ENCODE results near the gene PER1. TPM values are rescaled to one million over a fixed set of nuclear protein-coding genes. Genes with fewer than 3 reads are reported as not detected.
A peak's percentile ranks its signal among the peaks of the same experiment; 100 is the strongest.

Gene PER1
- total and polyA plus RNA-seq, 2 of the 13 experiments (the other 11 are each of a cell fraction or from before 2014, with no cell fraction given): 2.6 to 3.6 TPM

DNA sequence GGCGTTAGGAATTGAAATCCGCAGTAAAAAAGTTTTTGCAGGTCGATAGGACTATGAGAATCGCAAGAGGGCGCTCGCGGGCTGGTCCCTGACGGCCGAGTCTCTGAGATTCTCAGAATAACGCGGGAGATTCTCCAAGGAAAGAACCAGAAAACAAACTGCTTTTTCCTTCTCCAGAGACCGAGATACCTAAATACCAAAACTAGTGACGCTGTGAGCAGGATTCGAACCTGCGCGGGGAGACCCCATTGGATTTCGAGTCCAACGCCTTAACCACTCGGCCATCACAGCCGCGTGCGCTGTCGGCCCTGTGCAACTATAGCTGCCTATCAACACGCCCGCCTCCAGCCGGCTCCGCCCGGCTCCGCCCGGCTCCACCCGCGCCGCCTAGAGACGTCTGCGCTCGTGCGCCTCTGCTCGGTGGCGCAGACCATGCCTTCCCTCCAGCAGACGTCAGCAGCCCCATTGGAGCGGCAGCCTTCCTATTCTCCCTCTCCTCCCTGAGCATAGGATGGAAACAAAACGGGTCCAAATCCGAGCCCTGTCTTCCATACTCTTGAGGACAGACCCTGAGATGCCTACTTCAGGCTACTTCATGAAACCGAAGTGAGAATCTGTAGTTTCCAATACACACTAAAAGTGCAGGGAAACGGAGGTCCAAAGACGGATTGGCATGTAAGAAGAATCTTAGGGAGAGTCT lies 13.4 kb downstream of the PER1 start (continued):
- TF ChIP-seq PAF1 (CRISPR knock-in tag; IDR thresholded peaks at IDR 0.05) (no peak), TBP (CRISPR knock-in tag; IDR thresholded peaks at IDR 0.05) (no peak), GABPA (IDR thresholded peaks at IDR 0.05; ENCODE audit: low read depth, low read length) (no peak), GABPA (CRISPR knock-in tag; IDR thresholded peaks at IDR 0.05; ENCODE audit: low read depth) (no peak), ZFX (CRISPR knock-in tag; IDR thresholded peaks at IDR 0.05; ENCODE audit: low read depth) (0 out of 2 replicates have a peak, but pooled peaks have one; percentile 16), NFKB2 (CRISPR knock-in tag; IDR thresholded peaks at IDR 0.05; ENCODE audit: borderline replicate concordance) (peak; percentile 94; the same call in 1 of the 2 replicates), SP1 (IDR thresholded peaks at IDR 0.05) (no peak), SP1 (CRISPR knock-in tag; IDR thresholded peaks at IDR 0.05) (peak; percentile 72), CBFB (CRISPR knock-in tag; IDR thresholded peaks at IDR 0.05) (0 out of 2 replicates have a peak, but pooled peaks have one; percentile 38), SP4 (CRISPR knock-in tag; IDR thresholded peaks at IDR 0.05) (peak; percentile 91), ATF7-NPFF (CRISPR knock-in tag; IDR thresholded peaks at IDR 0.05; ENCODE audit: low read depth) (peak; percentile 80; the same call in 1 of the 2 replicates), ZNF12 (CRISPR knock-in tag; IDR thresholded peaks at IDR 0.05) (peak; percentile 62; the same call in 1 of the 2 replicates), EZH2 (conservative IDR thresholded peaks at IDR 0.05; ENCODE audit: low read depth, low read length) (no peak), NRL (CRISPR knock-in tag; IDR thresholded peaks at IDR 0.05; ENCODE audit: borderline replicate concordance) (peak; percentile 95), ZBTB42 (CRISPR knock-in tag; IDR thresholded peaks at IDR 0.05) (no peak), NCOA5 (CRISPR knock-in tag; IDR thresholded peaks at IDR 0.05) (no peak), GFI1 (CRISPR knock-in tag; IDR thresholded peaks at IDR 0.05; ENCODE audit: borderline replicate concordance) (peak; percentile 67; the same call in 1 of the 2 replicates)
- TF ChIP-seq, protein P1, sequence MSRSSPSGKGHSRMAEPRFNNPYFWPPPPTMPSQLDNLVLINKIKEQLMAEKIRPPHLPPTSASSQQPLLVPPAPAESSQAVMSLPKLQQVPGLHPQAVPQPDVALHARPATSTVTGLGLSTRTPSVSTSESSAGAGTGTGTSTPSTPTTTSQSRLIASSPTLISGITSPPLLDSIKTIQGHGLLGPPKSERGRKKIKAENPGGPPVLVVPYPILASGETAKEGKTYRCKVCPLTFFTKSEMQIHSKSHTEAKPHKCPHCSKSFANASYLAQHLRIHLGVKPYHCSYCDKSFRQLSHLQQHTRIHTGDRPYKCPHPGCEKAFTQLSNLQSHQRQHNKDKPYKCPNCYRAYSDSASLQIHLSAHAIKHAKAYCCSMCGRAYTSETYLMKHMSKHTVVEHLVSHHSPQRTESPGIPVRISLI (CRISPR knock-in tag; IDR thresholded peaks at IDR 0.05; ENCODE audit: borderline replicate concordance): peak; percentile 59; the same call in 1 of the 2 replicates
- TF ChIP-seq, protein P2, sequence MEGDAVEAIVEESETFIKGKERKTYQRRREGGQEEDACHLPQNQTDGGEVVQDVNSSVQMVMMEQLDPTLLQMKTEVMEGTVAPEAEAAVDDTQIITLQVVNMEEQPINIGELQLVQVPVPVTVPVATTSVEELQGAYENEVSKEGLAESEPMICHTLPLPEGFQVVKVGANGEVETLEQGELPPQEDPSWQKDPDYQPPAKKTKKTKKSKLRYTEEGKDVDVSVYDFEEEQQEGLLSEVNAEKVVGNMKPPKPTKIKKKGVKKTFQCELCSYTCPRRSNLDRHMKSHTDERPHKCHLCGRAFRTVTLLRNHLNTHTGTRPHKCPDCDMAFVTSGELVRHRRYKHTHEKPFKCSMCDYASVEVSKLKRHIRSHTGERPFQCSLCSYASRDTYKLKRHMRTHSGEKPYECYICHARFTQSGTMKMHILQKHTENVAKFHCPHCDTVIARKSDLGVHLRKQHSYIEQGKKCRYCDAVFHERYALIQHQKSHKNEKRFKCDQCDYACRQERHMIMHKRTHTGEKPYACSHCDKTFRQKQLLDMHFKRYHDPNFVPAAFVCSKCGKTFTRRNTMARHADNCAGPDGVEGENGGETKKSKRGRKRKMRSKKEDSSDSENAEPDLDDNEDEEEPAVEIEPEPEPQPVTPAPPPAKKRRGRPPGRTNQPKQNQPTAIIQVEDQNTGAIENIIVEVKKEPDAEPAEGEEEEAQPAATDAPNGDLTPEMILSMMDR (CRISPR knock-in tag; IDR thresholded peaks at IDR 0.05): peak; percentile 70
- TF ChIP-seq, protein P3, sequence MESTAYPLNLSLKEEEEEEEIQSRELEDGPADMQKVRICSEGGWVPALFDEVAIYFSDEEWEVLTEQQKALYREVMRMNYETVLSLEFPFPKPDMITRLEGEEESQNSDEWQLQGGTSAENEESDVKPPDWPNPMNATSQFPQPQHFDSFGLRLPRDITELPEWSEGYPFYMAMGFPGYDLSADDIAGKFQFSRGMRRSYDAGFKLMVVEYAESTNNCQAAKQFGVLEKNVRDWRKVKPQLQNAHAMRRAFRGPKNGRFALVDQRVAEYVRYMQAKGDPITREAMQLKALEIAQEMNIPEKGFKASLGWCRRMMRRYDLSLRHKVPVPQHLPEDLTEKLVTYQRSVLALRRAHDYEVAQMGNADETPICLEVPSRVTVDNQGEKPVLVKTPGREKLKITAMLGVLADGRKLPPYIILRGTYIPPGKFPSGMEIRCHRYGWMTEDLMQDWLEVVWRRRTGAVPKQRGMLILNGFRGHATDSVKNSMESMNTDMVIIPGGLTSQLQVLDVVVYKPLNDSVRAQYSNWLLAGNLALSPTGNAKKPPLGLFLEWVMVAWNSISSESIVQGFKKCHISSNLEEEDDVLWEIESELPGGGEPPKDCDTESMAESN (CRISPR knock-in tag; conservative IDR thresholded peaks at IDR 0.05): peak; percentile 77; the same call in 1 of the 2 replicates
- TF ChIP-seq, protein P4, sequence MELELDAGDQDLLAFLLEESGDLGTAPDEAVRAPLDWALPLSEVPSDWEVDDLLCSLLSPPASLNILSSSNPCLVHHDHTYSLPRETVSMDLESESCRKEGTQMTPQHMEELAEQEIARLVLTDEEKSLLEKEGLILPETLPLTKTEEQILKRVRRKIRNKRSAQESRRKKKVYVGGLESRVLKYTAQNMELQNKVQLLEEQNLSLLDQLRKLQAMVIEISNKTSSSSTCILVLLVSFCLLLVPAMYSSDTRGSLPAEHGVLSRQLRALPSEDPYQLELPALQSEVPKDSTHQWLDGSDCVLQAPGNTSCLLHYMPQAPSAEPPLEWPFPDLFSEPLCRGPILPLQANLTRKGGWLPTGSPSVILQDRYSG (CRISPR knock-in tag; IDR thresholded peaks at IDR 0.05): no peak; the same call in 1 of the 2 replicates

Measured in HepG2 (cell line).